GM21526 (cell line): ENCODE results near the gene EGFL8.

Experiments
- ATAC-seq: cut with Tn5 transposase; IDR thresholded peaks from one replicate; pipeline ENCODE4 v1.9.1; 2021; ENCODE audit warnings: moderate library complexity; ENCODE audit not compliant: unreplicated experiment, low FRiP score

The EGFL8 gene

DNA sequence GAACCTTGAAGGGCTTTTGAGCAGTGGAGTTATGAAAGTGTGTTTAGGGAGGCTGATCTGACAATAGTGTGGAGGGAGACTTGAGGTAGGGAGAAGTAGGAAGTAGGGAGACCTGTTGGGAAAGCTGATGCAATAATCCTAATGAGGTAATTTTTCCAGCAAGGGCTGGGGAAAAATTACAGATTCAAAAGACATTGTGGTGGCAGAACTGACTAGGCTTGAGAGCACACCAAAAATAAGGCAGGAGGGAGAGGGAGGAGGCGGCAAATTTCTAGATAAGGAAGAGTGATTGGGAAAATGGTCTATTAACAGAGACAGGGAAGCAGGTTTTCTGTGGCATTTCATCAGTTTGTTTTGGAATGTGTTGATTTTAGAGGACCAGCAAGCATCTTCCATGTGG is 18.1 kb upstream of the EGFL8 start:
- ATAC-seq, result no peak

DNA sequence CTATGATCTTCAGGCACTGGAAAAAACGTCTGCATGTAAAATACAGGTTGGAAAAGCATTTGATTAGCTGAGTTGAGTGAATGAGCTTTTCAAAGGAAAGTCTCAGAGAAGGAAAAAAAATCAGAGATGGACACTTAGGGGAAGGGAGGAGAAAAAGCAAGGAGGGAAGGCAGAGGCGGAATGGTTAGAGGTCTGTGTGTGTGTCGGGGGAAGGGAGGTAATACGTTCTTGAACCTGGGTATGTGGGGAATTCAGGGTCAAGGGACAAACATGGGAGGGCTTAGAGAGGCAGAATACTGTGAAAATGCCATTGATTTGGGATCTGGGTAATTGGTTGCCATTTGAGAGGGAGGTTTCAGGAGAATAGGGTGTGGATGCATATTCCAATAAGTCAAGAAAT is 17.7 kb upstream of the EGFL8 start:
- no peak for ATAC-seq

DNA sequence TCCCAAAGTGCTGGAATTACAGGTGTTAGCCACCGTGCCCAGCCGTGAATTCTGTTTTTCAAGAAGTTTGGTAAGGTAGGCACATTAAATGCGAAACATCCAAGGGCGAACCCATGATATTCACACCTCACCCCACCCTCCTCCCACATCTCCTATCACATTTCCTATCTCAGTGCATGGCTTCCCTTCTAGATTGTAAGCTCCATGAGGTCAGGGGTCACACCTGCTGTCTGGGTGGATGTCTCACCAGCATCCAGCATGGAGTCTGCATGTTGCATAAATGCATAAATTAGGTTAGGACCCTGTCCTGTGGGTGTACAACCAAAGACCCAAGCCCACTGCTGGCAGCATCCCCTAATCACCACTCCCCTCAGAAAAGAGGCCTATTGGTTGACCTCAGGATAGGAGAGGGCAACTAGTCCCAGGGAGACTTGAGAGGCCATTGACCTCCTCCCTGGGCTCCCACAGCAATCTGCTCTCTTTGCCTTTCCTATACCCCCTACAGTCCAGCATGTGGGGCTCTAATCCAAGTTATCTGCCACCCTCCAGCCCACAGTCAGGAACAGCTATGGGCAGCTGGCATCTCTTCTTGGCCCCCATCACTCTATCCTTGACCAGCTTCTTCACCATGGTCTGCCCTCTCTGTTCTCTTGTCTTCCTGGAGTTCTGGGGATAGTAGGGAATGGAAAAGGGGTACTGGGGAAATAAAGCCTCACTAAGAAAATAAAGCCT is 16.8 kb upstream of the EGFL8 start:
- no peak for ATAC-seq

DNA sequence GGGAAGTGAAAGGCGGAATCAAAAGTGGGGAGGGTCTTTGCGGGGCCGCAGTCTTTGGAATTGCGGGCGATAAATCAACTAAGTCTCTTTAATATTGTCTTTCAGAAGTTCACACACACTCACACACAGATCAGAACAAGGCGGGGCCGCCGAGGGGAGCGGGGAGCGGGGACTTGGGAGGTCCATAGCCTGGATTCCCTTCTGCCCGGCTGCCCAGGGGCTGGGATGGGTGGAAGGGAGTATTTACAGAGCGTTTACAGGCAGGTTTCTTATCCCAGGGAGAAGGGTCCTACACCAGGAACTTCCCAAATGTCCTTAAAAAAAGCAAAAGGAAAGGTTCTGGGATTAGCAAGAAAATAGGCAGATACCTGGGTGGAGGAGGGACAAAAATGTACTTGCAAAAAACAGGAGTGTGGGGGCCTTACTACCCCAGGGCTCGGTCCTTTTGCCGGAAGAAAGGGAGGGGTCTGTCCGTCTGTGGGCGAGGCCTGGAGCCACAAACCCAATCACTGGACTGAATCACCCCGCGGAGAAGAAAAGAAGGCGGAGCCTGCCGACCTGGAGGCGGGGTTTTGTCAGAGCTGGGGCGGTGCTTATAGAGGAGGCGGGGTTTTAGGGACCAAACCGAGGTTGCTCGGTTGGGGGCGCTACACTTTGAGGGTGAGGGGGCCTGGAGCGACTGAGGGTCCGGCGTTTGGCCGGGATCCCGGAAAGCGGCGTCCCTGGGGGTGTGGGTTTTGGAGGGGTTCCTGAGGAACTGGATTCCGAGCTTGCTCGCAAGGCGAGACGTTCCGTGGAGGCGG is 15.9 kb upstream of the EGFL8 start:
- ATAC-seq, result no peak

DNA sequence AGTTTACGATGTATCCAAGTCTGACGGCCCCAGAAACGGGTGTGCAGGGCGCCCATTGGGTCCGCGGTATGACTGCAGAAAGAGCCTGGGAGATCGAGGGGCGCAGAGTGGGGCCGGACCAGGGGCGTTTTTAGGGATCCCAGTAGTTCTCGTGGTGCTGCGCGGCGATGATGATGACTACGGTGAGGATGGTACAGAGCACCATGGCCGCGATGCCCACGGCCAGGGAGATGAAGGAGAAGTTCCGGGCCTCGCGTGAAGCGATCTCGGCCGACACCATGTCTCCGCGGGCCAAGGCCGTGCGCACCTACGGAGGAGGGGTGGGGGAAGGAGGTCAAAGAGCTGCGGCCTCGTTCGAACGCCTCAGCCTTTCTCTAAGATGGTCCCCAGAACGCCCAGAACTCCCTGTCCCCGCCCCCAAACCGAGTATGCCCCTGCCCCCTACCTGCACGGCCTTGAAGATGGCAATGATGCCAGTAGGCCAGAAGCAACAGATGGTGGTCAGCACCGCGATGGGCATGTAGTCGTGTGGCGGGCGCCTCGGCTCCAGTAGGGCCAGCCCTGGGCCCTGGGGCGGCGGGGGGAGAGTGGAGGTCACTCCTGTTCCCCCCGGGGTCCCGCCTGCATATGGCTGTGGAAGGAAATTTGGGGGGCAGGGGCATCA is 15.2 kb upstream of the EGFL8 start:
- no peak for ATAC-seq

DNA sequence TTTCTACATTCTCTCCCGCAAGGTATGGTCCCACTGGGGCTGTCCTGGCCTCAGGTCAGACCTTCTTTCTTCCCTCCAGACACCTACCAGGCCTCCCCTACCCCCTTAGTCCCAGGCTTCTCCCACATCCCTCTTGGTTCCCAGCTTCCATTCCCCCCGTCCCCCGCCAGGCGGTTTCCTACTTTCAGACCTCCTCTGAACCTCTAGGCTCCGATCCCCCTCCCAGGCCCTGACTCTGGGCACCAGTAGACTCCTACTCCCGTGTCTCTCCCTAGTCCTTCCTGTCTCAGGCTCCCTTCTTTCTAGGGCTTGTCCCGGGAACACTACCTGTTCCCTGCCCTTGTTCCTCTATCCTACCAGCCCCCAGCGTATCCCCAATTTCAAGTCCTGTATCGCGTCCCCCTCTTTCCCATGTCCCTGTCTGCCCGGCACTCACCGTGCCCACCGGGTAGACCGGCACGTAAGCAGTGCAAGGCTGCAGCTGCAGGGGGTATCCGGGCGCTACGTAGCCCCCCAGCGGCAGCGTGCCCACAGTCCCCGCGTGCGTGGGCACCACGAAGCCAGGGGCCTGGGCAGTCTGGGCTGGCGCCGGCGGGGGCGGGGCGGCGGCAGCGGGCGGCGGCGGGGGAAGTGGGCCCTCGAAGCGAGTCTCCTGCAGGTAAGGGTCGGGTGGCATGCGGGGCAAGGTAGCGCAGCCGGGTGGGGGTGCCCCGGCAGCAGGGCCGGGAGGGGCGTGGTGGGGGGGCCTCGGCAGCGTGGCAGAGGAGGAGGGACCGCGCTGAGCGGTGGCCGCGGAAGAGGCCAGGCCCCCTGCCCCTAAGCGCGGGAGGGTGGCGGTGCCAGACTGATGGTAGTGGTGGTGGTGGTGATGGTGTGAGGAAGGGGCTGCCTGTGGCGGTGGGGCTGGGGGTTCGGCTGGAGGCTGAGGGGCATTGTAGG is 14.2 kb upstream of the EGFL8 start:
- ATAC-seq, result no peak

DNA sequence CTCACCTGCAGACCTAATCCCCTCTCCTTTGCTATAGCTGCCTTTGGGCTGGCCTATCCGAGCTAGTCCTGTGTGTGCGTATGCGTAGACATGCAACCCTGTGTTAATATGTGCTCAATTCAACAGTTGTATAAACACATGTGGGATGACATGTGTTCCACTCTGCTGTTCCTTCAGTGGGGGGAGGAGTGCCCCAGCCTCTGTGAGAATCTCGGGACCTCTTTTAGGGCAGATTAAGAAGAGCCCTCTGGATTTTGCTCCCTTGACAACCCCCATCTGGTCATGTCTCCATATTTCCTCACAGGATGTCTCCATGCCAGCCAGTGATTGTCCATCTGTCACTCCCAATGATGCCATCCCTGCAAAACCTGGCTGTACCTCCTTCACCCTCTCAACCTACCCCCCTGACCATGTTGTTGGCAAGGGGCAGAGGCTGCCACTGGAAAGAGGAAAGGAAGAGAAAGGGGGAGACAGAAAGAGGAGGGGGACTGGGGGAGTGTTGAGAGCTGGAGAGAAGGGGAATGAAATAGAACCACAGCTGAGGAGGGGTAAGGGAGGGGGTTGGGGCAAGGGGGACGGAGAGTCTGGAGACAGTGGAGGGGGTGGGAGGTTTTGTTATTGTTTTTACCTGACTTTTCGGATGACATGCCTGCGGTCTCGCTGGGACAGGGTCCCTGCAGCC is 13.1 kb upstream of the EGFL8 start:
- ATAC-seq, result no peak

DNA sequence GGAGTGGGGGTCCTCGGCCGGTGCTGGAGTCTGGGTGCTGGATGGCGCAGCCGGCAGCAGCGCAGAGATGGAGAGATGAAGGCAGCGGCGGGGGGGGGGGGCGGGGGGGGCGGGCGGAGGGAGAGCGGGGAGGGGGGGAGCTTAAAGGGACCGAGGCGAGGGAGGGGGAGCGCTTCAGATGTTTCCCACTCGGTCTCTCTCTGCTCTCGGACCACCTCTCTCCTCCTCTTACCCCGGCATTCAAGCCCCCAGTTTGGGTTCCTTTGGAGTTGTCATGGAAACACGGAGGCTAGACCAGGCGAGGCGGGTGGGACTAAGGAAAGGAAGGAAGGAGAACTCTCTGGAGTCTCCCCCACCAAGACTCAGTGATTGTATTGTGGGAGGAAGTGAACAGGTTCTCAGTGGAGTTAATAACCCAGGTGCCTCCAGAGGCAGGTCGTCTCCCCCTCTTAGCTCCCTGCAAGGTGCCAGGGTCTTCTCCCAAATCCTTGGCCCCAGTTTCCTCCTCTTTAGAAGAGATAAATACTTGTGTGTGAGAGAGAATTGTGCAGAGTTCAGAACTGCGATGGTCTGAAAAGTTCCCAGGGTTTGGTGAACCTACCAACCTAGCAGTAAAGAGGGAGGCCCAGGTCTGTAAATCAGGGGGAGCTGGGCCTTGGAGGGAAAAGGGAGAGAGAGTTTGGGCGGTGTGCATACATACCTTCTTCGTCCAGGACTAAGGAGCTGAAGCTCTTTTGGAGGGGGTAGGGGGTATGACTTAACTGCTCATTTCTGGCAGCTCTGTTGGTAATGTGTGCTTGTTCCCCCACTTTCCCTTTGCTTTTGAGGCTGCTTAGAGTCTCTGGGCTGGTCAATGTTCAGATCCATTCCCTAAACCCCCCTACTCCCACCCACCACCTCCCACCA is 12.3 kb upstream of the EGFL8 start, which contains the start of gene PRRT1:
Gene PRRT1, minus strand, starts transcription at position 77 of the 906 bp plus-strand sequence. CDS start 112 bp downstream, outside the sequence.
- ATAC-seq, result no peak

DNA sequence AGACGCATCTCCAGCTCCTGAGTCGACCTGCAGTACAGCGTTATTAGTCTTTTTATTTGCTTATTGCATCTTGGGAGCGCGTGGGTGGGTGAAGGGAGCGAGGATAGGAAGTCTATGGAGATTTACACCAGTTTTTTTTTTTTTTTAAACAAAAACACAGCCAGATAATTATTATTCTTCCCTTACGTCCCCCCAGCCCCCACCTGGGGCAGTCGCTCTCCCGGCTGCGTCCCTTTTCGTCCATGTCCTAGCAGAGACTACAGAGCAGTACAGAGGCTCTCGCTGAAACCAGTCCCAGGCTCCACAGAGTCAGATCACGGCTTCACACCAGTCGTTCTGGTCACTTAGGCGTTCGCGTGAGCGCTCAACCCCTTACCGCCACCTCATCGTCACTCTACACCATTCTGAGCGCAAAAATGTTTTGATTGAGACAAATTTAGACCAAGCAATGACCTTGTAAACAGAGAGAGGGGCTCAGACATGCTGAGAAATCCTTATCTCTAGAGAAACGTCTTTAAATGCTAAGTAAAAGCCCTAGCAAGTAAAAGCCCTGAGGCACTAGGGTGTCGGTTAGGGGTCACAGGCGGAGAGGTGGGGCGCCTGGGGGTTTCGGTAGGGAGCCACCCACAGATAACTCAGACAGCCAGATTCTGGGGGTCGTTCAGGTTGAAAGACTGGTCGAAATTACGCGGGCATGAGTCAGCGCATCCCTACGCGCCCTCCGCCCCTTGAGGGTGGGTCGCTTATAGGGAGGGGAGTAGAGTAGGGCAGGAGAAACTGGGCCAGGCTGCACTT is 11.4 kb upstream of the EGFL8 start:
- no peak for ATAC-seq

DNA sequence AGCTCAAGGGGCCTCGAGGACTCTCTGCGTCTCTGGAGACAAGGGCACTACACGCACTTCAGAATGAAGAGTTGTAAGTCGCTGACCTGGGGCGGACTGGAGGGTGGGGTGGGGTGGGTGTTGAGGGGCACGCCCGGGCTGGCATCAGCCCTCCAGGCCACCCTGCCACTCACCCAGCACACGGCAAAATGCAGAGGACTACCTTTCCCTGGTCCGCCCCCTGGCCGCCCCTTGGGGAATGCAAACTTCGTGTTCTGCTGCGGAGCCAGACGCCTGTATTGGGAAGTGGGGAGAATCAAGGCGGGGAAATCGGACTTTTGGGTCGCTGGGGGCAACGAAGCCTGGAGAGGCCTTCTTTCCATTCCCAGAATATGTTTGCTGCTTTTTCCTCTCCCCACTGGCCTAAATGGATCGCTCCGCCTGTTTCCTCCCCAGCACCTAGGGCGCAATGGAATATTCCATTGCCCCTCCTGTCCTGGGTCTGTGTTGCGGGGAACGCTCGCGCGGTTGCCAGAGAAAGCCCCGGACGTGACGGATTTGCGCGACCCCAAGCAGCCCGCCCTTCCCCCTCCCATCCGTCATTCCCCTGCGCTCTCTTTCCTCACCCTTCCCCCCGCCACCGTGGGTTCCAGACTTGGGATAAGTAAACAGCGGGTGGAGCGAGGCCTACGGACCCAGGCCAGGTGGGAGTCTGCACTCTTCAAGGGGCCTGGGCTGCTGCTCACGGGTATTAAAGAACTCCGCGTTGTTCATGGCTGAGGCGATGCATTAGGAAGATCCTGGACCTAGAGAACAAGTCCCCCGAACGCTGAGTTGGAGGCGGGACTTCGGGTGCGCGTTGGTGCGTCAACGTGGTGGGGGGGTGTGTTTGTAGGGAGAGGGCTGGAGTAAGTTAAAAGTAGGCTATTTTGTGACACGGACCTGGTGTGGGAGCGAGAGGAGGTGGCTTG is 10.6 kb upstream of the EGFL8 start, which contains the start of gene PPT2:
Gene PPT2, plus strand, starts transcription at position 578 of the 950 bp plus-strand sequence. CDS start 454 bp downstream, outside the sequence.
- no peak for ATAC-seq

DNA sequence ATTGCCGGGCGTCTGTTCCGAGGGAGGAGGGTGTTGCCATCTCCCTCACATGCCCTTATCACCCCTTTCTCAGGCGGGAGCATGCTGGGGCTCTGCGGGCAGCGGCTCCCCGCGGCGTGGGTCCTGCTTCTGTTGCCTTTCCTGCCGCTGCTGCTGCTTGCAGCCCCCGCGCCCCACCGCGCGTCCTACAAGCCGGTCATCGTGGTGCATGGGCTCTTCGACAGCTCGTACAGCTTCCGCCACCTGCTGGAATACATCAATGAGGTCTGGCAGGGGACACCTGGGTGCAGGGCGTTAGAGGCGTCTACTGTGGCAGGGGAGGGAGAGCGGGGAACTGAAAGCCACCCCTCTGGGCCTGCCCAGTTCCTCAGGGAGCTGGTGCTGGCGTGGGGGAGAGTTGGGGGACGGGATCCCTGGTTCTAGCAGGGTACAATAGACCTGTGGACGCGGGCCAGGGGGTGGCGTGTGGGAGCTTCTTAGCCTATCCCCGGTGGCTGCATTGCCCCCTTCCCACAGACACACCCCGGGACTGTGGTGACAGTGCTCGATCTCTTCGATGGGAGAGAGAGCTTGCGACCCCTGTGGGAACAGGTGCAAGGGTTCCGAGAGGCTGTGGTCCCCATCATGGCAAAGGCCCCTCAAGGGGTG is 9.8 kb upstream of the EGFL8 start:
- no peak for ATAC-seq

DNA sequence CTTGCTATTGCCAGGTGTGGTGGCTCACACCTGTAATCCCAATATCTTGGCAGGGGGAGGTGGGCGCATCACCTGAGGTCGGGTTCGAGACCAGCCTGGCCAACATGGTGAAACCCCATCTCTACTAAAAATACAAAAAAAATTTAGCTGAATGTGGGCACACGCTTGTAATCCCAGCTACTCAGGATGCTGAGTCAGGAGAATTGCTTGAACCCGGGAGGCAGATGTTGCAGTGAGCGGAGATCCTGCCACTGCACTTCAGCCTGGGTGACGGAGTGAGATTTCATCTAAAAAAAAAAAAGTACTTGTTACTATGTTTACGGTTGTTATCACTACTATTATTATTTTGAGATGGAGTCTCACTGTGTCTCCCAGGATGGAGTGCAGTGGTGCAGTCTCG is 7.5 kb upstream of the EGFL8 start:
- no peak for ATAC-seq

DNA sequence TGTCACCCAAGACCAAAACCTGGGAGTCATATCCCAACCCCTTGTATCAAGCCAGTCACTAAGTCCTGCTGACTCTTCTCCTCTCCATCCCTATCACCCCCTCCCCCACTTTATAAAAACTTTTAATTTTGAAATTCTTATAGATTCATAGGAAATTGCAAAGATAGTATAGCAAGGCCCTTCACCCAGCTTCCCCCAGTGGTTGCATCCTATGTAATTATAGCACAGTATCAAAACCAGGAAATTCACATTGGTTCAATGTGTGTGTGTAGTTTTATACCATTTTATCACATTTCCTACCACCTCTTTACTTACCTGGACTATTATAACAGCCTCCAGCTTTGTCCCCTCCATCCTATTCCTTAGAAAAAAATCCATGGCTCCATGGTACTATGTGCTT is 6.3 kb upstream of the EGFL8 start:
- no peak for ATAC-seq

DNA sequence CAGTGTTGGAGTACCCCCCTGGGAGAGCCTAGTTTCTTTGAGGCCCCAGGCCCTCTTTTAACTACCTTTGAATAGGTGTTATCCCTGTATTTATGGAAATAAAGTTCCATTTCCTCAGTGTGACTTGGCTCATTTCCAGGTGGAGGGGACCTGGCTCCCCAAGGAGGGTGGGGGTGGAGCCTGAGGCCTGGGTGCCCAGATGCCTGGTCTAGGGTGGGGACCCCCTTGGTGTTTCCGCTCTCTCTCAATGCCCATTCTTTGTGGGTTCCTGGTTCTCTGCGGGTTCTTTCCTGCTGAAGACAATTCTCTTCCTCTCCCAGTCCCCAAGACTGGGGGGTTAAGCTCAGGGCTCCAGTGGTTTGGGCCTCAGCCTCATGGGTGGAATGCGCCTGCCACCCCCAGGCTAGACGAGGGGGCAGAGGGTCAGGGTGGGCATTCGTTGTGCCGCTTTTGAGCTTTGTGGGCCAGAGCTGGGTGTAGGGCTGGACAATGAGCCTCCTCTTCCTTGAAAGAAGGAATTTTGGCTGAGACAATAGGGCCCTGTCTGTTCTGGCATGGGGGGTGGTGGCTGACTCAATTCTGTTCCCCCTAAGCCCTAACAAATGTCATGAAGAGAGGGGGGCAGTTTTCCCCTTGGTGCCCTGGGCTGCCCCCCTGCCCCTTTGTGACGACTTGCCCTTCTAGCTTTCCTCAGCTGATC is 686 bp upstream of the EGFL8 start:
- no peak for ATAC-seq

DNA sequence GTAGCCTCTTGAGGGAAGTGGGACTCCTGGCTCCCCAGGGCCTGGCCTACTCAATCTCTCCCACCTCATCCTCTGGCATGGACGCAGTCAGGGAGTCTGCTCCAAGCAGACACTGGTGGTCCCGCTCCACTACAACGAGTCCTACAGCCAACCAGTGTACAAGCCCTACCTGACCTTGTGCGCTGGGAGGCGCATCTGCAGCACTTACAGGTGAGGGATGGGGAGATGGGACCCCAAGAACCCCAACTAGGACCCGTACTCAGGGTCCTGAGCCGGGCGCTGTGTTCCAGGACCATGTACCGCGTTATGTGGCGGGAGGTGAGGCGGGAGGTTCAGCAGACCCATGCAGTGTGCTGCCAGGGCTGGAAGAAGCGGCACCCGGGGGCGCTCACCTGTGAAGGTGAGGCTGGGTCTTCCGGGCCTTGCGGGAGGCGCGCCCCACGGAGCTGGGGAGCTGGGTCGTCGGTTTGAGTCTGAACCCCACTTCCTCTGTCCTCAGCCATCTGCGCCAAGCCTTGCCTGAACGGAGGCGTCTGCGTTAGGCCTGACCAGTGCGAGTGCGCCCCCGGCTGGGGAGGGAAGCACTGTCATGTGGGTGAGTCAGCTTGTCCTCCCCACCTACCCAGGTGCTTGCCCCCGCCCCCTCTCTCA is 2.1 kb downstream of the EGFL8 start:
- ATAC-seq, result no peak
